SK-N-SH (cell line): ENCODE measurements around the gene JAML.

Experiments
- FOXM1 ChIP-seq: IDR thresholded peaks from 2 replicates; pipeline ENCODE4 v1.4.0; 2012; ENCODE audit warnings: low read depth, mild to moderate bottlenecking
- SIN3A ChIP-seq: IDR thresholded peaks from 2 replicates; pipeline ENCODE4 v1.6.1; 2012; ENCODE audit warnings: low read depth, mild to moderate bottlenecking, low read length, moderate library complexity, borderline replicate concordance
- TF ChIP-seq, protein P1 (sequence below): fragments of 200-600 bp; sonication (generic); IDR thresholded peaks from 2 replicates; pipeline ENCODE4 v1.6.1; 2017; ENCODE audit warnings: antibody characterized with exemption, mild to moderate bottlenecking, moderate library complexity

DNA sequence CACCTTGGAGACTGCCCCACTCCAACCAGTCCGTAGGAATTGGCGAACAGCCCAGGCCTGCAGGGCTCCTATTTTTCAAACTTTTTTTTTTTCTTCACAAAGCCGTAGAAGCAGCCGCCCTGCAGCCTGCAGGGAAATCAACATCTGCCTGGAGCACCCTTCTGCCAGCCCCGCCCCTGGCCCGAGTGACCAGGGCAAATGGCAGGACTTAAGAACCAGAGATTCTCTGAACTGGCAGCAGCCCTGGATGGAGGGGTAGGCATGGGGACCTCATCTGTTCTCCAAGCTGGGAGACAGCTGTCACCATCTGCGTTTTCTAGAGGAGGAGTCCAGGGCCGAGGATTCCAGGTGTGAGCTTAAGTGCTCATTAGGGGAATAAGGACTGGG is 53.9 kb downstream of the JAML start:
- no peak for TF ChIP-seq FOXM1
- TF ChIP-seq, protein P1, sequence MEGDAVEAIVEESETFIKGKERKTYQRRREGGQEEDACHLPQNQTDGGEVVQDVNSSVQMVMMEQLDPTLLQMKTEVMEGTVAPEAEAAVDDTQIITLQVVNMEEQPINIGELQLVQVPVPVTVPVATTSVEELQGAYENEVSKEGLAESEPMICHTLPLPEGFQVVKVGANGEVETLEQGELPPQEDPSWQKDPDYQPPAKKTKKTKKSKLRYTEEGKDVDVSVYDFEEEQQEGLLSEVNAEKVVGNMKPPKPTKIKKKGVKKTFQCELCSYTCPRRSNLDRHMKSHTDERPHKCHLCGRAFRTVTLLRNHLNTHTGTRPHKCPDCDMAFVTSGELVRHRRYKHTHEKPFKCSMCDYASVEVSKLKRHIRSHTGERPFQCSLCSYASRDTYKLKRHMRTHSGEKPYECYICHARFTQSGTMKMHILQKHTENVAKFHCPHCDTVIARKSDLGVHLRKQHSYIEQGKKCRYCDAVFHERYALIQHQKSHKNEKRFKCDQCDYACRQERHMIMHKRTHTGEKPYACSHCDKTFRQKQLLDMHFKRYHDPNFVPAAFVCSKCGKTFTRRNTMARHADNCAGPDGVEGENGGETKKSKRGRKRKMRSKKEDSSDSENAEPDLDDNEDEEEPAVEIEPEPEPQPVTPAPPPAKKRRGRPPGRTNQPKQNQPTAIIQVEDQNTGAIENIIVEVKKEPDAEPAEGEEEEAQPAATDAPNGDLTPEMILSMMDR = no peak
- no peak for TF ChIP-seq SIN3A
